ENCODE results near the gene TASOR2. TPM values are rescaled to one million over a fixed set of nuclear protein-coding genes. Genes with fewer than 3 reads are reported as not detected.

The TASOR2 gene
- polyA plus RNA-seq, 10 donors, result 24.9 to 38.7 (median 34.1) TPM

DNA sequence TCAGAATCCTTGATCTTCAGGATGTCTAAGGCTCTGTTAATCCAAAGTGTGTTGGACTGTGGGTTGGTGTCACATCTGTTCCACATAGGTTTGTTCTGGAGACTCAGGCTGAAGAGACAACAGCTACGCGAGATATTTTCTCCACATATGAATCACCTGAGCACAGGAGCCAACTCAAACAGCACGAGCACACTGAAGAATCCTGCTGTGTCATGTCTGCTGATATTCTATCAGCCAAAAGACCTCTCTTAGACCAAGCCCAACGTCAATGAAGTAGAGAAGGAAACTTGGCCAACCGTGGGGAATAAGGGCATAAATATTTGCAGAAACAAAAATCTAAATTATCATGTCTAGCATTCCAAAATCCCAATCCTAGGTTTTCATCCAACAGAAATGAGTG is 2.7 kb upstream of the TASOR2 start:
- DNase-seq, result no peak

DNA sequence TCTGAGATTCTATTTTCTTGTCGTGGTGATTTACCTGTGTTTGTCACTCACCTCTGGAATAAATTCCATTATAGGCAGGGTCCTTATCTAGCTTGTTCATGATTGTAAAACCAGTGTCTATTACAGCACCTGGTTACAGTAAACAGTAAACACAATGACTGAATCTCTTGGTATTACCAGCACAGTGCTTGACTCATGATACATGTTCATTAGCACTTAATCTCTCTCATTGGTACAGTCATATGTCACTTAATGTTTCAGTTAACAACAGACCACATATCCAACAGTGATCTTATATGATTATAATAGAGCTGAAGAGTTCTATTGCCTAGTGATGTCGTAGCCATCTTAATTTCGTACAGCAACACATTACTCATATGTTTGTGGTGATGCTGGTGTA is 1.6 kb upstream of the TASOR2 start:
- DNase-seq, result no peak

DNA sequence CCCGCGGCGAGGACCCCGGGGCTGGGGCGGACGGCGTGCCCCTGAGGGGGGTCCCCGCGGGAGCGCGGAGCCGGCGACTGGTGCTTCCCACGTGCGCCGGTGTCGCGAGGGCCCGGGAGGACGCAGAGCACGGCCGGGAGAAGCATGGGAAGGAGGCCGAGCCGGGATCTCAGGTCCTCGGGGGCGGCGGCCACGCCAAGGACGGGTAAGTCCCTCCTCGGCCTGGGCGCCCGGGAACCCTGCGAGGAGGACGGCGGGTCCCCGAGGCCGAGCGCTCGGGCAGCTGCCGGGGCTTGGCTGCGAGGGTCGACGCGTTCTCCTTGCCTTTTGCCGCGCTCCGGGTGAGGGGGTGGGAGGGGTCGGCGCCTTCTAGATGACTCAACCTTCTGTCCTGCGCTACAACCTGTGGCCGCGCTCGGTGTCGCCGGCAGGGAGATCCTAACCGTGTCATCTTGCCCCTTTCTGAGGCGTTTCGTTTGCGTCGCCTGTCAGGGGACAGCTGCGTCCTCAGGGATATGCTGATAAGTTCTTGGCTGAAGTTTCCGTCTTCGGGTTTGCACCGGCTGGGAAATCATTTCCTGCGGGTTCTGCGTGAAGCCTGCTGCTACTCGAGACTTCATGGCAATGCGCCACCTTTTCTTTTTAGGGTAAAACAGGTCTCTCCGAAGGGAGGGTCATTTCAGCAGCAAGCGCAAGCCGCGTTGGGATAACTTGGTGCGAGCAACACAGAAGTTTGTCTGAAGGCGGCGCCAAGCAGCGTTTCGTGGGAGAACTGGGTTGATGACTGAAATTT is 529 bp downstream of the TASOR2 start:
- DNase-seq, result peak; percentile 59 to 90 (median 75)

DNA sequence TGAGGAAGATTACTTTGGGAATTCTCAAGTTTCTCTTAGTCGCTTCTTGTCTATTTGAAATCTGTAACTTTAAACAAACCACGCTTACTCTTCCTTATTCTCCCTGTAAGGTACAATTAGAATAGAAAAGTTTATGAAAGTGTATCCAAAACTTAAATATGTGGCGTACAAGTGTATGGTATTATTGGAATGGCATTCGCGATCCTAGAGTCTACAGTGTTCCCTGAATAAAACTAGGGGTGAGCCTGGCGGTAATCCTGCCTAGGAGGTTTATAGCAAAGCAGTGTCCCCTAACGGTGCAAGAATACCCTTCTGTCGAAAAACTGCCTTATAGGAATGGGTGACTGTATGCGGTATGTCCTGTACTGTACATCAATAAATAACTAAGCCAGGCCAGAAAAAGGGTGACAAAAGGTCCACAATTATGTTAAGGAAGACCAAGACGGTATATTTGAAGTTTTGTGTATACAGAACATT is 1.2 kb downstream of the TASOR2 start:
- no peak for DNase-seq

DNA sequence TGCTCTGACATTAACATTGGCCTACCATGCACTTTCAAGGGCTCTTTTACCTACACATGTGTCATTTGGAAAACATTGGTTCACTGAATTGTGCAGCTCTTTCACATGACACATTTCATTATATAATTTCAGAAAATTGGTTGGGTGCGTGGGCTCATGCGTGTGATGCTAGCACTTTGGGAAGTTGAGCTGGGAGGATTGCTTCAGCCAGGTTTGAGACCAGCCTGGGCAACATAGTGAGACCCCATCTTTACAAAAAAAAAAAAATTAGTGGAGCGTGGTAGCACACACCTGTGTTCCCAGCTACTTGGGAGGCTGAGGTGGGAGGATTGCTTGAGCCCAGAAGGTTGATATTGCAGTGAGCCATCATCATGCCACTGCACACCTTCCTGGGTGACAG is 3.9 kb downstream of the TASOR2 start:
- no peak for DNase-seq

DNA sequence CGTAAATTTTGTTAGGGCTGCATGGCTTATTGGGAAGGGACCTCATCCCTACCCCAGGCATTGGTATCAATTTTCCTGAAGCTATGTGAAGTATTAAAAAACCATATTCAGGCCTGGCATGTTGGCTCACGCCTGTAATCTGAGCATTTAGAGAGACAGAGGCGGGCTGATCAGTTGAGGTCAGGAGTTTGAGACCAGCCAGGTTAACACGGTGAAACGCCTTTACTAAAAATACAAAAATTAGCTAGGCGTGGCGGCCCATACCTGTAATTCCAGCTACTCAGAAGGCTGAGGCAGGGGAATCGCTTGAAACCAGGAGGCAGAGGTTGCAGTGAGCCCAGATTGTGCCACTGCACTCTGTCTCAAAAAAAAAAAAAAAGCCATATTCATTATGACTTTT is 7.1 kb downstream of the TASOR2 start:
- no peak for DNase-seq

DNA sequence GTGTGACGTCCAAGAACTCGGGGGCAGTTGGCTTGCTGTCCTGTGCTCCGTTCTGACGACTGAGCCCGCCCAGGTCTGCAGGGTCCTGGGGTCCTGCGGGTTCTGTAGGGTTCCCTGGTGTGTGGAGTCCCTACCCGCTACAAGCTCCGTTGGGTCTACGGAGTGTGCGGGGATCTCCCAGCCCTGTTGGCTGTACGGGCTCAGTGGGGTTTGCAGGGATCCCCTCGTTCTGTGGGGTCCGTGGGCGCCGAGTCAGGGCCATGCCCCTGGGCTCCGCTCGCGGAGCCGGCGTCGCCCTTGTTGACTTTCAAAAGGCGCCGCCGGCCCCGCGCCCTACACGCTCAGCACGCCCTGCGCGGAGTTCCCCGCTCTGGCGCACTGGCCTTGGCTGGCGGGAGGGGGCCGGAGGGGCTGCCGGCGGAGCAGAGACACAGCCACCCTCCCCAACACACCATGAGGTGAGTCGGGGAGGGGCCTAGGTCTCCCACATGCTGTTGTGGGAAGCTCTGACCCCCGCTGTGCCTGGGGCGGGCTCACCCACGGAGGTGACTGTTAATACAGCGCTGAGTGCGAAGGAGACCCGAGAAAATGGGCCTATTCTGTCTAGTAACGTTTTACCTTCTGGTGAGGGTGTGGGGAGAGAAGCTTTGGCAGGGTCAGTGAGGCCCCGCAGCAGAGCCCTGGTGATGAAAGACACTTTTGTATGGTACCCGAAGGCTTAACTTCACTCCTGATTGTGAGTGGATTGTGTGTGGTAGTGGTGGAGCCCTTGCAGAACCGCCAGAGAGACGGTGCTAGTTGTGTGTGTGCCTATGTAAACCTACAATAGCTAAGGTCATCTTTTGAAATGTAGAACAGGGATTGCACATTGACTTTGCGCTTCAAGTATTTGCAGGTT is 8.1 kb downstream of the TASOR2 start:
- peak; percentile 14 to 78 (median 40) for DNase-seq

DNA sequence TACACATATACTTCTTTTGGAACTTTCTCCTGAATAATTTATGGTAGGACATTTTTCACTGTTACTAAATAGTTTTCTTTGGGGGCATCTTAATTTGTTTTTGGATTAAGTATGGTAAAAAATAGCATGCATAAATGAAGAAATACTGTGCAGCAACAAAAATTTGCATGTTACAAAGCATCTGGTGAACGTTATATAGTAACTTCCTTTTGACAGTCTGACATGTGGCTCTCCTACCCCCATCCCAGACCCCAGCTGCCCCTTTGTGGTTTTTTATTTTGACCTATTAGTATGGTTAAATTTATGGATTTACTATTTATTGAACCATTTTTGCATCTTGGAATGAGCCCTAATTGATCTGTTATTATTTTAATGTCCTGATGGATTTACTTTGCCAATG is 9.9 kb downstream of the TASOR2 start:
- DNase-seq, result no peak

DNA sequence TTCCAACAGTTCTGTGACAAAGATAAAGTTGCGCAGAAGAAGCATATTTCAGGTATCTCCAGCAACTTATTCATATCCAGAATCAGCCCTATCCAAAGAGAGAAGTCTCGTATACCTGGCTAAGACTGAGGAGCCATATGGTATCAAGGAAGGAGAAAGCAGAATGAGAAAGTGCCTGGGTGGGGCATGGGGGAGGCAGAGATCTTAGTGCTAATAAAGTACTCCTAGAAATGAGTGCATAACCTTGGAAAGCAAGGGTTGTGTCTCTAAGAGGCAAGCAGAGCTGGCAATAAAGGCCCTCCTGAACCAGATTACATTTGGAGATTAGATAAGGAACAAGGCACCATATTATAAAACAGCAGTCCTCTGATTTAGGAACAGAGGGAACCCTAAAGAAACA is 12.7 kb downstream of the TASOR2 start:
- no peak for DNase-seq

DNA sequence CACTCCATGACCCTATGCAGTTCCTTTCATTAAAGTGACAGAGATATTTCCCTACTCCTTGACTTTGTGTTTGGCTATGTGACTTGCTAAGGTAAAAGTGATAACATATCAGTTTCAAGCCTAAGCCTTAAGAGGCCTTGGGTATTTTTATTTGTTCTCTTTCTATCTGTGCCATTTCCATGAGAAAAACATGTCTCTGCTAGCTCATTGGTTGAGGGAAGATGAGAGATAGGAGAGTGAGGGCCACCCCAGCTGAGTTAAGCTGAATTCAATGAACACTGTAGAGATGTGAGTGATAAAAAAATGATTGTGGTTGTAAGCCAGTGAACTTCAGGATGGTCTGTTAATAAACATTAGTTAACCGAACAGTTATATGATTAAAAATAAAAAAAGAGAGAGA is 13.4 kb downstream of the TASOR2 start:
- no peak for DNase-seq

DNA sequence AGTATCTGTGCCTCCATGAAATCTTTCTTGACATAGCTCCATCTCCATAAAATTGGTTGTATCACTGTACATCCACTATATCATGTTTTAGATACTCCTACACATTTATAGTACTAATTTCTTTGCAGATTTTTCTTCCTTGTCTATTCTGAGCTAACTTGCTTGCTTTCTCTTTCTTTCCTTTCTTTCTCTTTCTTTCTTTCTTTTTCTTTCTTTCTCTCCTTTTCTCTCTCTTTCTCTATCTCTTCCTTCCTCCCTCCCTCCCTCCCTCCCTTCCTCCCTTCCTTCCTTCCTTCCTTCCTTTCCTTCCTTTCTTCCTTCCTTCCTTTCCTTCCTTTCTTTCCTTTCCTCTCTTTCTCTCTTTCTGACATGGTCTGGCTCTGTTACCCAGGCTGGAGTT is 23.7 kb downstream of the TASOR2 start:
- DNase-seq, result no peak

DNA sequence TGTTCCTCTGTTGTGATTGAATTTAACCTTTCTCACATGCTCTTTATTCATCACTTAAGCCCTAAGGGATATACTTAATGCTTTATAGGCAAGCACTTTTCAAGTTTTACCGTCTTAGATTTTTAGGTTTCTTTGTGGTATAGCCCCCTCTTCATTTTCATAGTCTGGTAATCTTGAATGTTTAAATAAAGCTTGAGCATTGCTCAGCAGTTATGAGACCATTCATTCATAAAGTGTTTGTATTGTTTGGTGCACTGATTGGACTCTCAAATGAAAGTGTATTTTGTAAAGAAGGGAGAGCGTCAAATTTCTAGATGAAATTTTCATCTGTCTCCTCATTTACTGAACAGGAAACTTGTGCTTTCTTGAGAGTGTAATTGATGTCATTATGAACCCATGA is 25.2 kb downstream of the TASOR2 start:
- no peak for DNase-seq

DNA sequence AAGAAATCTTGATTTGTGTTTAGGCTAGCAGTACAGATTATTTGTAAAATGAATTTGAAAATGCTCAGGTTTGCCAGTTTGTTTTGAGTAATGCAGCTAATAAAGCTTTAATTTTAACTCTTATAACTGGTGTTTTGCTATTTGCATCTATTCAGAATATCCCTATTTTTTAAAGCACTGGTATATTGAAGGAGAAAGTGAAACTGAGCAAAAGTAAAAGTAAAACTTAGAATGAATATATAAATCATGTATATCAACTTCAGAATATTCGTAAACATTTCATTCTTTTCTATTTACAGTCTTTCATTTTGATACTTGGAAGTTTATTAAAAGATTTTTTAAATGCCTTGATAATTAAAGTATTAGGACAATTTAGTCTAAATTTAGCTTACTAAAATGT is 26.2 kb downstream of the TASOR2 start:
- DNase-seq, result no peak

DNA sequence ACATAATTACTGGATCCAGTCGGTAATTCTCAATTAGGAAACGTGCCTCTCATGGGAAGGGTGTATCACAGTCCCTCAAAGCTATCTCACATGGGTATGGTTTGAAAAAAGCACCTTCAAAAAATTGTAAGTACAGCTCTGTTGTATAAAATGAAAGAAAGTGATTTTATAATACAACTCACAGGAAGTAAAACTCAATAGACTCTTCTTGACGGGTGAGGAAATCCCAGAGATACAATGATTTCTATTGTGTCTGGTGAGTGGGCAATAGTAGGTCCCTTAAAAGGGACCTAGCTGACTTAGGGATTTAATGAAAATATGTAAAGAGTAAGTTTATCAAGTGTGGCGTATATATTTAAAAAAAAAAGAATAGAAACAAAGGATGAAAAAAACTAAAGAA is 27.0 kb downstream of the TASOR2 start:
- no peak for DNase-seq

DNA sequence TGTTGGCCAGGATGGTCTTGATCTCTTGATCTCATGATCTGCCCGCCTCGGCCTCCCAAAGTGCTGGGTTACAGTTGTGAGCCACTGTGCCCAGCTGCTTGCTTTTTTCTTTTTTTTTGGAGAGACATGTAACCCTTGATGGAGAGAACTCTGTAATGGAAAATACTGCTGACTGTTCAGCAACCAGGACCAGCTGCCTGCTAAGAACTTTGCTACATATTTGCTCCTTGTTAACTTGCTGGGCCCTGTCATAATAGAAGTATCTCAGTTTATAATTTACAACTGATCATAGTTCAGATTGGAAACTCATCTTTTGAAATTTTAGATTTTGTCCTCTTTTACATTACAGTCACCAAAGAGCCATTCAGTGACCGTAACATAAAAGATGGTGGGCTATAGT is 34.9 kb downstream of the TASOR2 start:
- DNase-seq, result peak in 2 of 3 donors; percentile 4 to 16

DNA sequence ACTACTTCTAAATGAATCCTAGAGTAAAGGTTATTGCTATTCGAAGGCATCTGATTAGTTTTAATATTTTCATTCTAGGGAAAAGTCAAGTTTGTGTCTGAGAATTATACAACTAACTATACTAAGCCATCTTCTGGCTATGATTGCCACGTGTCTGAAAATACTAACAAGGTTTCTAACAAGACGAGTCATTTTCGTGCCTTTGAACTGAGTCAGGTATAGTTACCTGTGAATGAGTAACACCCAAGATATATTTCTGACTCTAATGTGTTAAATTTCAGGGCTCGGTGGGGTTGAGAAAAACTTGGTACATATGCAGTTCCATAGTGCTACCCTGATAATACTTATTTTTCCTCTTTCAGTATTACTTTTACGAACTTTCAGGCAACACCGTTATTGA is 35.5 kb downstream of the TASOR2 start:
- DNase-seq, result no peak

DNA sequence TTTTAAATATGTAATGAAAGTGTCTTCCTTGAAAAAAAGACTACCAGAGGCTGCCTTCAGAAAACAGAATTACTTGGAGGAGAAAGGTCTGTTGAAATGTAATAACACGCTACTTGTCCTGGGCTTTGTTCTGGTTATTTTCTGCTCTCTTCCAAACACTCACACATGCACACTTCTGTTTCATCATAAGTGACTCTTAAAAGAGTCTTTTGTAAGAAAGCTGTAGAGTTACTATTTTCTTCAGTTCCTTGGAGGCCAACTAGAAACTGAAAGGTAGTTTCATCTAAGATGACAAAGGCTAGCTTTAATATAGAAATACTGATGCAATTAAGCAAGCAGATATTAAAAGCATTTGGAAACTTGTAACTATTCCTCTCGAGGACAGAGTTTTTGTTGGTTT is 39.1 kb downstream of the TASOR2 start:
- DNase-seq, result no peak

DNA sequence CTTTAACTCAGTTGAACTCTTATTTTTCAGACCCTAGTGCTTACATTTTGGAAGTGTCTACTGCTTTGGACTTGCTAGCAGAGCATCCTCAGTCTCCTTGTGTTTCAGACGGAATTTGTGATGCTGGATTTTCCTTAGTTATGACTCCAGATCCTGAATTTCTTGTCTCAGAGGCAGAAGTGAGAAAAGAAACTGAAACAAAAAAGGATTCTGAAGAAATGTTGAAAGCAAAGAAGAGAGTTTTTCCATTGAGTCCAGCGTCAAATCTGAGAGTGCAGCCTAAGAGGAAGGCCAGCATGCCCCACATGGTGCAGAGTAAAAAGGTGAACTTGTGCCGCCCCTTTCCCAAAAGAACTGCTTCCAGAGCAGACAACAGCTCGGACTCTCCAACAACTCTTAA is 46.1 kb downstream of the TASOR2 start:
- no peak for DNase-seq

DNA sequence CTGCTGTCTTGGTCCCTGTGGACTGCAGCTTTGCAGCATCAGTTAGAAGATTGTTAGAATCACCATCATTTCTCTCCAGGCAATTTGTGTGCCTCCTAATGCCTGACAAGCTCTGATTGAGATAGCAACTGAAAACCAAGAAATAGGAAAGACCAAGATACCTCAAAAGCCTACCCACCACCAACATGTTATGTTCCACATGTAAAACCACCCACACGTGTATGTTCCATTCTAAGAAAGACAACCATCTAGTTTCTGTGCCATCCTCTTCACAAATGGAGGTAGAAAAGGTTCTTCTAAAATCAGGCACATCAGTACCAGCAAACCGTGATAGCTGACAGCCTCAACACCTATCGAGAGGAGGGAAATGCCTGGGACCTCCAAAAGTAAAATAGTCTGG is 46.9 kb downstream of the TASOR2 start:
- DNase-seq, result no peak

DNA sequence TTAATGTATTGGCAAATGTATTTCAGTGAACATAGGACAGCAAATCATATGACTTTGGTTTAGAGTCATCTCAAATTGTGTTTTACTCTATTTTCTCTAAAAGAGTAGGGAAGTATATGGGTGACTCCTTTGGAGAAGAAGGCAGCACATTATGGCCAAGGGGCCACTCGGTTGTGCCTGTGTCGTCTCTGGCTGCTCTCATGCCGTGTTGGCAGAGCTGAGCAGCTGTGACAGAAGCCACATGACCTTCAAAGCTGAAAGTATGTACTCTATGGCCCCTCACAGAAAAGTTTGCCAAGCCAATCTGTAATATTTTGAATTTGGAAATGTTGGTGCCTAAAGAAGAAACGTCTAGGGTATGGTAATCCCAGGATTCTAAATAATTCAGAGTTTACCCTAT is 47.5 kb downstream of the TASOR2 start:
- DNase-seq, result peak in 1 of 3 donors; percentile 7

All from muscle of back (tissue), 11 donors.